GM23338 (cell line): Measurements from ENCODE around the gene TTPAL. TPM values are rescaled to one million over a fixed set of nuclear protein-coding genes. Genes with fewer than 3 reads are reported as not detected.

Experiments
- ATAC-seq: fragments of 200-7000 bp; cut with Tn5 transposase; 3 replicates; pipeline ENCODE4 v1.9.1; 2020
- DNase-seq: peaks from one replicate; pipeline ENCODE4 v3.0.0-alpha.2; 2015; ENCODE audit warnings: low spot score
- H2AFZ ChIP-seq: fragments of 200-600 bp; sonication (generic); 2 replicates; pipeline ENCODE4 v1.8.0; 2016; ENCODE audit warnings: antibody characterized with exemption, mild to moderate bottlenecking, moderate library complexity
- H3F3A ChIP-seq: fragments of 200-600 bp; sonication (generic); replicated peaks from 2 replicates; pipeline ENCODE4 v1.8.0; 2017; ENCODE audit warnings: antibody characterized with exemption, mixed run types, low read depth
- H3K27ac ChIP-seq: fragments of 200-600 bp; sonication (generic); 2 replicates; pipeline ENCODE4 v1.6.1; 2016; ENCODE audit warnings: low read depth
- H3K27me3 ChIP-seq: fragments of 200-600 bp; sonication (generic); 2 replicates; pipeline ENCODE4 v1.8.0; 2016; ENCODE audit warnings: mild to moderate bottlenecking, mixed run types, moderate library complexity; ENCODE audit not compliant: insufficient read depth
- H3K36me3 ChIP-seq: fragments of 200-600 bp; sonication (generic); 2 replicates; pipeline ENCODE4 v1.8.0; 2016; ENCODE audit warnings: mild to moderate bottlenecking; ENCODE audit not compliant: insufficient read depth
- H3K4me1 ChIP-seq: fragments of 200-600 bp; sonication (generic); 2 replicates; pipeline ENCODE4 v1.8.0; 2016; ENCODE audit warnings: mild to moderate bottlenecking, moderate library complexity; ENCODE audit not compliant: insufficient read depth
- H3K4me2 ChIP-seq: fragments of 200-600 bp; sonication (generic); 2 replicates; pipeline ENCODE4 v1.7.1; 2017; ENCODE audit warnings: mixed run types
- H3K4me3 ChIP-seq: fragments of 200-600 bp; sonication (generic); 2 replicates; pipeline ENCODE4 v1.6.1; 2016; ENCODE audit warnings: mixed run types
- H3K79me2 ChIP-seq: fragments of 200-600 bp; sonication (generic); replicated peaks from 2 replicates; pipeline ENCODE4 v1.8.0; 2017; ENCODE audit warnings: mild to moderate bottlenecking; ENCODE audit not compliant: insufficient read depth
- H3K9me2 ChIP-seq: fragments of 200-600 bp; sonication (generic); 2 replicates; pipeline ENCODE4 v1.8.0; 2017; ENCODE audit not compliant: insufficient read depth
- H4K20me1 ChIP-seq: fragments of 200-600 bp; sonication (generic); replicated peaks from 2 replicates; pipeline ENCODE4 v1.8.0; 2017; ENCODE audit warnings: mild to moderate bottlenecking; ENCODE audit not compliant: insufficient read depth
- H3K27ac Mint-ChIP-seq: 2 replicates; pipeline ENCODE4 v1.8.0; 2020; ENCODE audit warnings: inconsistent platforms, mild to moderate bottlenecking, moderate library complexity, mixed read lengths
- H3K27me3 Mint-ChIP-seq: 3 replicates; pipeline ENCODE4 v1.8.0; 2022; ENCODE audit warnings: low read depth, mild to moderate bottlenecking, moderate library complexity, mixed read lengths, inconsistent platforms; ENCODE audit not compliant: insufficient read depth, poor library complexity
- H3K36me3 Mint-ChIP-seq: 3 replicates; pipeline ENCODE4 v1.8.0; 2021; ENCODE audit warnings: low read depth, mild to moderate bottlenecking, inconsistent platforms, moderate library complexity, mixed read lengths
- H3K4me1 Mint-ChIP-seq: 3 replicates; pipeline ENCODE4 v1.8.0; 2020; ENCODE audit warnings: mild to moderate bottlenecking, inconsistent platforms, mixed read lengths
- H3K4me3 Mint-ChIP-seq: 3 replicates; pipeline ENCODE4 v1.8.0; 2021; ENCODE audit warnings: moderate library complexity, mild to moderate bottlenecking, inconsistent platforms, mixed read lengths
- H3K9me3 Mint-ChIP-seq: 3 replicates; pipeline ENCODE4 v1.8.0; 2020; ENCODE audit warnings: moderate library complexity, mild to moderate bottlenecking, inconsistent platforms, mixed read lengths
- CREB1 ChIP-seq: fragments of 250-450 bp; sonication (Bioruptor Pico); IDR thresholded peaks from 2 replicates; pipeline ENCODE4 v1.5.0; 2020; ENCODE audit warnings: low read depth, mild to moderate bottlenecking, moderate library complexity
- CTCF ChIP-seq, 2 experiments: fragments of 200-600 bp in 1 of 2; sonication (generic) in 1 of 2; conservative IDR thresholded peaks; 2 replicates each; pipeline versions ENCODE4 v1.5.1 to v1.6.1; 2016 to 2017; ENCODE audit warnings: antibody characterized with exemption in 2 of 2, low read depth in 2 of 2, mild to moderate bottlenecking in 2 of 2, moderate library complexity in 1 of 2
- EZH2phosphoT487 ChIP-seq: fragments of 200-600 bp; sonication (generic); IDR thresholded peaks from one replicate; pipeline ENCODE4 v1.8.1; 2018; ENCODE audit warnings: antibody characterized with exemption; ENCODE audit not compliant: unreplicated experiment
- JUNB ChIP-seq: IDR thresholded peaks from one replicate; pipeline ENCODE4 v1.6.1; 2016; ENCODE audit warnings: antibody characterized with exemption; ENCODE audit not compliant: unreplicated experiment
- NANOG ChIP-seq: IDR thresholded peaks from 2 replicates; pipeline ENCODE4 v1.6.1; 2016; ENCODE audit warnings: antibody characterized with exemption, borderline replicate concordance
- POLR2AphosphoS5 ChIP-seq: IDR thresholded peaks from 2 replicates; pipeline ENCODE4 v1.6.1; 2016; ENCODE audit warnings: antibody characterized with exemption, low read depth
- ZNF114 ChIP-seq: fragments of 250-450 bp; sonication (Bioruptor Pico); IDR thresholded peaks from 2 replicates; pipeline ENCODE4 v1.5.0; 2020; ENCODE audit warnings: mild to moderate bottlenecking, moderate library complexity
- ZNF331 ChIP-seq: fragments of 250-450 bp; sonication (Bioruptor Pico); IDR thresholded peaks from 2 replicates; pipeline ENCODE4 v1.5.0; 2020; ENCODE audit warnings: low read depth, mild to moderate bottlenecking, moderate library complexity
- ZNF462 ChIP-seq: fragments of 250-450 bp; sonication (Bioruptor Pico); IDR thresholded peaks from 2 replicates; pipeline ENCODE4 v1.5.0; 2020; ENCODE audit warnings: mild to moderate bottlenecking, moderate library complexity
- polyA plus RNA-seq: library from polyadenylated mRNA; unstranded; fragments of >200 nt; fragmentation: Nextera tagmentation; extraction: Ambion mirVana; gene quantifications from 2 replicates; pipeline ENCODE4 v1.2.1, GENCODE V29; 2016
- total RNA-seq: library from RNA; depleted of rRNA; stranded (reverse); fragments of >200 nt; shearing (Covaris generic); gene quantifications from 2 replicates; pipeline ENCODE4 v1.2.3, GENCODE V29; 2014

The TTPAL gene
- total and polyA plus RNA-seq, 2 experiments from 2014 or later: 3.7 to 10.2 TPM

GRCh38 chr20:44540834-44541233 lies 65.2 kb downstream of the TTPAL start:
- ATAC-seq (peak; percentile 55), DNase-seq (peak; percentile 39)
- Mint-ChIP-seq H3K27ac (peak overlapping the region; percentile 58; the same call in 1 of the 2 replicates), H3K27me3 (peaks cover 12% of the 10 kb centered on the region), H3K36me3 (no peaks in the 10 kb centered on the region), H3K9me3 (no peaks in the 10 kb centered on the region), H3K4me1 (peaks cover 5% of the 10 kb centered on the region), H3K4me3 (no peak overlapping the region)
- TF ChIP-seq EZH2phosphoT487: no peak
- no peak for TF ChIP-seq CREB1
- TF ChIP-seq NANOG: no peak
- TF ChIP-seq ZNF462 (CRISPR knock-in tag): no peak
- no peak for TF ChIP-seq JUNB
- no peak for TF ChIP-seq ZNF114
- no peak for TF ChIP-seq ZNF331 (CRISPR knock-in tag)
- TF ChIP-seq CTCF (conservative IDR thresholded peaks at IDR 0.05; ENCODE audit: low read depth in 2 of 2): no peak
- TF ChIP-seq POLR2AphosphoS5: no peak
- Histone ChIP-seq H3K4me2 (no peak overlapping the region), H3K4me3 (no peak overlapping the region), H3K27me3 (no peaks in the 10 kb centered on the region), H3K27ac (no peak overlapping the region), H3K36me3 (no peaks in the 10 kb centered on the region), H2AFZ (no peak overlapping the region), H3K9me2 (no peaks in the 10 kb centered on the region), H4K20me1 (no peaks in the 10 kb centered on the region), H3F3A (no peaks in the 10 kb centered on the region), H3K79me2 (peaks cover 15% of the 10 kb centered on the region), H3K4me1 (no peaks in the 10 kb centered on the region)
